Psoas muscle (tissue), 8 donors: Measurements from ENCODE around the gene CPAMD8. TPM values are rescaled to one million over a fixed set of nuclear protein-coding genes. Genes with fewer than 3 reads are reported as not detected.
A peak's percentile ranks its signal among the peaks of the same experiment; 100 is the strongest.

Source experiments
- ATAC-seq, 4 donors: fragments of 200-7000 bp; cut with Tn5 transposase; one replicate each; pipeline ENCODE4 v1.9.1; 2020; ENCODE audit warnings: moderate library complexity in 3 of 4, mild to moderate bottlenecking in 2 of 4
- DNase-seq, 2 donors: peaks; one replicate each; pipeline ENCODE4 v3.0.0-alpha.2; 2020
- H3K27ac ChIP-seq: fragments of 200-600 bp; one replicate; pipeline ENCODE4 v1.8.0; 2022
- H3K27me3 ChIP-seq, 3 donors: fragments of 200-600 bp in 1 of 3; one replicate each; pipeline versions ENCODE4 v1.6.1 to v1.8.0; 2013 to 2022; ENCODE audit warnings: low read length in 2 of 3, mild to moderate bottlenecking in 2 of 3, moderate library complexity in 1 of 3; ENCODE audit not compliant: insufficient read depth in 3 of 3
- H3K36me3 ChIP-seq, 2 donors: fragments of 200-600 bp in 1 of 2; one replicate each; pipeline versions ENCODE4 v1.6.1 to v1.8.0; 2013 to 2022; ENCODE audit warnings: low read depth in 1 of 2, mild to moderate bottlenecking in 1 of 2, moderate library complexity in 1 of 2; ENCODE audit not compliant: insufficient read depth in 1 of 2
- H3K4me1 ChIP-seq: fragments of 200-600 bp; one replicate; pipeline ENCODE4 v1.8.0; 2022
- H3K4me3 ChIP-seq: fragments of 200-600 bp; one replicate; pipeline ENCODE4 v1.8.0; 2022; ENCODE audit warnings: mild to moderate bottlenecking
- H3K9me3 ChIP-seq: fragments of 200-600 bp; one replicate; pipeline ENCODE4 v1.8.0; 2022
- CTCF ChIP-seq: fragments of 200-600 bp; IDR thresholded peaks from one replicate; pipeline ENCODE4 v1.8.0; 2022; ENCODE audit warnings: antibody characterized with exemption
- WGBS, 3 donors: extraction: QIAGEN DNeasy Blood & Tissue Kit; methylation state at CpG; one replicate each; pipeline versions ENCODE4 v1.1.6 to v1.1.7; 2013; 5-methylcytosine and 5-hydroxymethylcytosine counted together
- intact Hi-C, 2 donors: fragments of 100-400 bp; cut with DNase I; formaldehyde crosslinking; loops; one replicate each; pipeline versions ENCODE4 v1.11.0 to v1.14.2; 2022
- polyA plus RNA-seq, 3 donors: library from polyadenylated mRNA; stranded (reverse); fragments of 200-250 nt; gene quantifications; one replicate each; pipeline ENCODE4 v1.2.3, GENCODE V29; 2013
- total RNA-seq, 4 donors: library from RNA; stranded (reverse); fragmentation: NEBNext Ultra II Directional in 2 of 4; extraction: Animal tissue kit (Norgen Biotek cat#: 25700) in 2 of 4; gene quantifications; one replicate each; pipeline versions ENCODE4 v1.2.1 to v1.2.4, GENCODE V29; 2021 to 2023
- donor health status: healthy with polysubstance abuse.
- donor health status: DM: no; HTN: no; CAD: no; lungs with moderate emphysema.
- donor health status: Bipolar disorder and iron deficiency.
- donor health status: healthy.
- donor health status: DM: yes; HTN: yes; CAD: no.
- donor health status: DM: no; HTN: no; CAD: no.
- donor health status: DM: no; HTN: no; CAD: no.
- donor health status: DM: yes; HTN: yes; CAD: no.

CPAMD8 gene
- total and polyA plus RNA-seq, 7 donors: 3.2 to 9.9 (median 8.2) TPM

- 12 to 13% (median 12%) methylated on average over 21 to 30 of the region's 30 CpGs for WGBS, 3 donors
- Histone ChIP-seq H3K9me3 (no peaks in the 10 kb centered on the region), H3K27ac (peak overlapping the region; percentile 65), H3K27me3 (peaks cover 0 to 47% (median 12%) of the 10 kb centered on the region in 3 donors), H3K4me1 (peaks cover 4% of the 10 kb centered on the region), H3K4me3 (peak overlapping the region; percentile 69), H3K36me3 (no peaks in the 10 kb centered on the region)
- intact Hi-C loops: loop anchor here in 1 of 2 donors (5.0 kb wide), 1 partner anchor 71 kb away; the partner anchor contains the start of gene SIN3B
- no peak for TF ChIP-seq CTCF
- DNase-seq (no peak), ATAC-seq (peak in 3 of 4 donors; percentile 7 to 17 (median 7))
Observed at GRCh38 chr19:16897856-16898161, 128.8 kb downstream of the CPAMD8 start.

- no peak for TF ChIP-seq CTCF
- ATAC-seq (peak; percentile 83 to 88 (median 86)), DNase-seq (peak; percentile 92 to 94)
- Histone ChIP-seq H3K4me3 (peak overlapping the region; percentile 69), H3K27me3 (peaks cover 0 to 47% (median 12%) of the 10 kb centered on the region in 3 donors), H3K4me1 (peaks cover 4% of the 10 kb centered on the region), H3K27ac (peak overlapping the region; percentile 65), H3K36me3 (no peaks in the 10 kb centered on the region), H3K9me3 (no peaks in the 10 kb centered on the region)
- WGBS, 3 donors: 1 to 2% (median 2%) methylated on average over 45 to 68 of the region's 68 CpGs
- intact Hi-C loops: loop anchor here in 1 of 2 donors (5.0 kb wide), 1 partner anchor 70 kb away; the partner anchor contains the start of gene SIN3B
Observed at GRCh38 chr19:16897029-16897855, 129.4 kb downstream of the CPAMD8 start.

GRCh38 chr19:16896146-16897028 lies 130.2 kb downstream of the CPAMD8 start:
- H3K9me3 ChIP-seq: no peaks in the 10 kb centered on the region
- WGBS, 3 donors: 1 to 3% (median 1%) methylated on average over 43 to 66 of the region's 66 CpGs
- peaks cover 0 to 47% (median 12%) of the 10 kb centered on the region in 3 donors for H3K27me3 ChIP-seq
- DNase-seq (peak in 1 of 2 donors; percentile 64), ATAC-seq (no peak)
- H3K27ac ChIP-seq: peak overlapping the region; percentile 46
- intact Hi-C loops: loop anchor here in 1 of 2 donors (5.0 kb wide), 1 partner anchor 69 kb away; the partner anchor contains the start of gene SIN3B
- H3K4me3 ChIP-seq: peak overlapping the region; percentile 64
- H3K4me1 ChIP-seq: peaks cover 4% of the 10 kb centered on the region
- H3K36me3 ChIP-seq: no peaks in the 10 kb centered on the region
- TF ChIP-seq CTCF: no peak

- 33 to 49% (median 41%) methylated on average over 30 of the region's 30 CpGs for WGBS, 3 donors
Observed at GRCh38 chr19:16895467-16896145, 131.0 kb downstream of the CPAMD8 start.

More at GRCh38 chr19:16895467-16896145, 131.0 kb downstream of the CPAMD8 start:
- intact Hi-C loops: loop anchor here in 1 of 2 donors (5.0 kb wide), 1 partner anchor 68 kb away; the partner anchor contains the start of gene SIN3B
- Histone ChIP-seq H3K27ac (no peak overlapping the region), H3K27me3 (peaks cover 0 to 47% (median 12%) of the 10 kb centered on the region in 3 donors), H3K36me3 (no peaks in the 10 kb centered on the region), H3K9me3 (no peaks in the 10 kb centered on the region), H3K4me1 (peaks cover 4% of the 10 kb centered on the region), H3K4me3 (peak overlapping the region; percentile 64)
- no peak for DNase-seq
- no peak for TF ChIP-seq CTCF
- ATAC-seq: no peak
